Mesendoderm (in vitro differentiated cells): ENCODE results near the gene THSD4.
"Not testable (repeated sequence)": the region's sequence is repeated elsewhere in the genome, so short reads cannot be mapped to it uniquely, and the experiment has no call there.

Experiments
- DNase-seq: peaks from one replicate; pipeline ENCODE4 v3.0.0; 2013
- H2AK5ac ChIP-seq: 2 replicates; pipeline ENCODE4 v1.6.1; 2013; ENCODE audit warnings: low read length, inconsistent platforms
- H2BK120ac ChIP-seq: 2 replicates; pipeline ENCODE4 v1.6.1; 2013; ENCODE audit warnings: low read depth, mild to moderate bottlenecking, low read length, moderate library complexity, mixed read lengths
- H2BK15ac ChIP-seq: replicated peaks from 2 replicates; pipeline ENCODE4 v1.6.1; 2013; ENCODE audit warnings: low read depth, mild to moderate bottlenecking, moderate library complexity
- H2BK5ac ChIP-seq: 2 replicates; pipeline ENCODE4 v1.6.1; 2013; ENCODE audit warnings: low read length, inconsistent platforms
- H3K18ac ChIP-seq: 2 replicates; pipeline ENCODE4 v1.6.1; 2013; ENCODE audit warnings: mild to moderate bottlenecking, low read length, mixed read lengths
- H3K23ac ChIP-seq: one replicate; pipeline ENCODE4 v1.6.1; 2013; ENCODE audit warnings: low read length
- H3K27ac ChIP-seq: 2 replicates; pipeline ENCODE4 v1.5.1; 2013; ENCODE audit warnings: low read depth, mild to moderate bottlenecking, inconsistent platforms, low read length, moderate library complexity
- H3K27me3 ChIP-seq: 2 replicates; pipeline ENCODE4 v1.6.1; 2013; ENCODE audit warnings: low read length, control low read depth, mild to moderate bottlenecking, inconsistent platforms; ENCODE audit not compliant: insufficient read depth, poor library complexity
- H3K36me3 ChIP-seq: 2 replicates; pipeline ENCODE4 v1.6.1; 2013; ENCODE audit warnings: low read length, inconsistent platforms; ENCODE audit not compliant: control insufficient read depth, insufficient read depth
- H3K4ac ChIP-seq: one replicate; pipeline ENCODE4 v1.6.1; 2013; ENCODE audit warnings: low read depth, mild to moderate bottlenecking, low read length, moderate library complexity
- H3K4me1 ChIP-seq: 2 replicates; pipeline ENCODE4 v1.6.1; 2013; ENCODE audit warnings: low read depth, low read length, inconsistent platforms; ENCODE audit not compliant: control insufficient read depth
- H3K4me2 ChIP-seq: 2 replicates; pipeline ENCODE4 v1.6.1; 2013; ENCODE audit warnings: low read length
- H3K4me3 ChIP-seq: 2 replicates; pipeline ENCODE4 v1.5.1; 2013; ENCODE audit warnings: mild to moderate bottlenecking, low read length
- H3K56ac ChIP-seq: one replicate; pipeline ENCODE4 v1.6.1; 2013; ENCODE audit warnings: low read length
- H3K79me1 ChIP-seq: 2 replicates; pipeline ENCODE4 v1.6.1; 2013; ENCODE audit warnings: low read length, inconsistent platforms
- H3K79me2 ChIP-seq: 2 replicates; pipeline ENCODE4 v1.6.1; 2013; ENCODE audit warnings: mild to moderate bottlenecking, low read length; ENCODE audit not compliant: control insufficient read depth, insufficient read depth
- H3K9ac ChIP-seq: 2 replicates; pipeline ENCODE4 v1.6.1; 2013; ENCODE audit warnings: low read length, inconsistent platforms
- H4K5ac ChIP-seq: one replicate; pipeline ENCODE4 v1.6.1; 2013; ENCODE audit warnings: low read length
- H4K8ac ChIP-seq: one replicate; pipeline ENCODE4 v1.6.1; 2013; ENCODE audit warnings: low read depth, mild to moderate bottlenecking, control low read depth, low read length, moderate library complexity
- WGBS: extraction: QIAGEN DNeasy Blood & Tissue Kit; methylation state at CpG from one replicate; pipeline ENCODE4 v1.1.7; 2013; ENCODE audit warnings: low lambda C conversion rate, missing lambda C conversion rate; ENCODE audit not compliant: insufficient coverage; ENCODE audit errors: extremely low coverage; 5-methylcytosine and 5-hydroxymethylcytosine counted together

The THSD4 gene

GRCh38 chr15:71203586-71204474 lies 88.6 kb downstream of the THSD4 start:
- no peak overlapping the region for H3K4me3 ChIP-seq
- no peak overlapping the region for H4K8ac ChIP-seq
- no peak overlapping the region for H3K9ac ChIP-seq
- no peaks in the 10 kb centered on the region for H3K79me2 ChIP-seq
- peak; percentile 54 for DNase-seq
- H2BK15ac ChIP-seq, result no peak overlapping the region
- peaks cover 8% of the 10 kb centered on the region for H3K4me1 ChIP-seq
- no peak overlapping the region for H3K4ac ChIP-seq
- H4K5ac ChIP-seq, result no peak overlapping the region
- H3K23ac ChIP-seq, result no peak overlapping the region
- no peaks in the 10 kb centered on the region for H3K27me3 ChIP-seq
- no peak overlapping the region for H2BK5ac ChIP-seq
- no peak overlapping the region for H2AK5ac ChIP-seq
- no peak overlapping the region for H3K18ac ChIP-seq
- H3K27ac ChIP-seq, result no peak overlapping the region
- no CpG with 5 or more reads among the region's 13 CpGs for WGBS
- H3K36me3 ChIP-seq, result no peaks in the 10 kb centered on the region
- no peak overlapping the region for H3K4me2 ChIP-seq
- no peaks in the 10 kb centered on the region for H3K79me1 ChIP-seq
- peak overlapping the region; percentile 38 for H3K56ac ChIP-seq
- H2BK120ac ChIP-seq, result no peak overlapping the region

- no peak overlapping the region for H2BK15ac ChIP-seq
- H3K4me3 ChIP-seq, result no peak overlapping the region
- no peaks in the 10 kb centered on the region for H3K79me1 ChIP-seq
- H3K4me1 ChIP-seq, result peaks cover 8% of the 10 kb centered on the region
- no CpG with 5 or more reads among the region's 4 CpGs for WGBS
- H2AK5ac ChIP-seq, result no peak overlapping the region
- H3K23ac ChIP-seq, result no peak overlapping the region
- no peaks in the 10 kb centered on the region for H3K79me2 ChIP-seq
- no peak overlapping the region for H2BK120ac ChIP-seq
- H3K56ac ChIP-seq, result no peak overlapping the region
- H3K18ac ChIP-seq, result no peak overlapping the region
- H3K4me2 ChIP-seq, result no peak overlapping the region
- H3K27me3 ChIP-seq, result no peaks in the 10 kb centered on the region
- H3K36me3 ChIP-seq, result no peaks in the 10 kb centered on the region
- no peak overlapping the region for H3K27ac ChIP-seq
- no peak overlapping the region for H3K4ac ChIP-seq
- no peak overlapping the region for H3K9ac ChIP-seq
- H4K8ac ChIP-seq, result no peak overlapping the region
- no peak overlapping the region for H4K5ac ChIP-seq
- no peak overlapping the region for H2BK5ac ChIP-seq
- no peak for DNase-seq
These were observed 91.9 kb downstream of the THSD4 start for GRCh38 chr15:71207141-71207540.

GRCh38 chr15:71212146-71212545 lies 96.9 kb downstream of the THSD4 start:
- no peak overlapping the region for H3K18ac ChIP-seq
- no peak overlapping the region for H4K8ac ChIP-seq
- H3K79me2 ChIP-seq, result no peaks in the 10 kb centered on the region
- no peak overlapping the region for H3K27ac ChIP-seq
- H3K36me3 ChIP-seq, result no peaks in the 10 kb centered on the region
- H3K4me3 ChIP-seq, result no peak overlapping the region
- H3K23ac ChIP-seq, result no peak overlapping the region
- no peaks in the 10 kb centered on the region for H3K27me3 ChIP-seq
- H4K5ac ChIP-seq, result no peak overlapping the region
- H2AK5ac ChIP-seq, result no peak overlapping the region
- H3K79me1 ChIP-seq, result no peaks in the 10 kb centered on the region
- H2BK120ac ChIP-seq, result no peak overlapping the region
- no peak overlapping the region for H3K4me2 ChIP-seq
- no peak overlapping the region for H3K9ac ChIP-seq
- no peak overlapping the region for H3K56ac ChIP-seq
- no CpG with 5 or more reads among the region's 4 CpGs for WGBS
- H2BK5ac ChIP-seq, result no peak overlapping the region
- no peak overlapping the region for H3K4ac ChIP-seq
- no peak overlapping the region for H2BK15ac ChIP-seq
- DNase-seq, result no peak
- no peaks in the 10 kb centered on the region for H3K4me1 ChIP-seq

- not testable (repeated sequence) for H3K4me2 ChIP-seq, H3K23ac ChIP-seq, H3K79me1 ChIP-seq, H3K18ac ChIP-seq, H3K79me2 ChIP-seq, H3K56ac ChIP-seq, H2BK15ac ChIP-seq, H2BK5ac ChIP-seq, H2BK120ac ChIP-seq, H3K27ac ChIP-seq, H4K8ac ChIP-seq, H3K36me3 ChIP-seq, H3K4ac ChIP-seq, H4K5ac ChIP-seq, DNase-seq, H3K4me3 ChIP-seq, H3K27me3 ChIP-seq, H2AK5ac ChIP-seq, H3K9ac ChIP-seq, H3K4me1 ChIP-seq
- no CpG with 5 or more reads among the region's 8 CpGs for whole genome bisulfite sequencing
These were observed 98.7 kb downstream of the THSD4 start for GRCh38 chr15:71213943-71214342.

GRCh38 chr15:71215126-71215894 lies 100.0 kb downstream of the THSD4 start:
- DNase-seq, result no peak
- no peak overlapping the region for H2BK15ac ChIP-seq
- no CpG with 5 or more reads among the region's 51 CpGs for WGBS
- no peak overlapping the region for H3K9ac ChIP-seq
- H3K4ac ChIP-seq, result no peak overlapping the region
- no peak overlapping the region for H3K18ac ChIP-seq
- no peak overlapping the region for H2AK5ac ChIP-seq
- H3K4me1 ChIP-seq, result no peaks in the 10 kb centered on the region
- H3K27me3 ChIP-seq, result no peaks in the 10 kb centered on the region
- no peak overlapping the region for H3K27ac ChIP-seq
- no peak overlapping the region for H2BK120ac ChIP-seq
- H3K4me2 ChIP-seq, result no peak overlapping the region
- peak overlapping the region; percentile 34 for H3K56ac ChIP-seq
- no peak overlapping the region for H4K5ac ChIP-seq
- H3K79me1 ChIP-seq, result no peaks in the 10 kb centered on the region
- H4K8ac ChIP-seq, result no peak overlapping the region
- H3K23ac ChIP-seq, result no peak overlapping the region
- no peaks in the 10 kb centered on the region for H3K36me3 ChIP-seq
- H2BK5ac ChIP-seq, result no peak overlapping the region
- H3K79me2 ChIP-seq, result no peaks in the 10 kb centered on the region
- no peak overlapping the region for H3K4me3 ChIP-seq
